ENCODE data around the gene WLS. TPM values are rescaled to one million over a fixed set of nuclear protein-coding genes. Genes with fewer than 3 reads are reported as not detected.

The WLS gene
- 123 and 140 TPM in 2 replicates for total RNA-seq
- long read RNA-seq, transcript WLS-201 (12 exons, 2,748 nt): major isoform, 75 of 153 reads
- long read RNA-seq, partial matches to known transcripts: 12 of 153 reads
- long read RNA-seq, other reads (novel, unspliced or antisense): 65 of 153 reads

- Mint-ChIP-seq H3K27ac (peak within 1 kb of the TSS; percentile 94), H3K9me3 (ENCODE audit: low read depth) (no peaks in the 10 kb centered on the region), H3K4me3 (ENCODE audit: low read depth) (peak within 1 kb of the TSS; percentile 91), H3K36me3 (ENCODE audit: insufficient read depth) (no peaks in the 10 kb centered on the region), H3K4me1 (ENCODE audit: low read depth) (peaks cover 19% of the 10 kb centered on the region), H3K27me3 (peaks cover 10% of the 10 kb centered on the region)
- peak; percentile 33 for TF ChIP-seq CTCF (IDR thresholded peaks at IDR 0.05; ENCODE audit: unreplicated experiment)
- DNase-seq (ENCODE audit: low spot score, unreplicated experiment): peak; percentile 59
These were observed at the start of gene WLS for GRCh38 chr1:68232289-68233148. Gene WLS (minus strand): TSS chr1:68232523. CDS start chr1:68232299, 224 bp downstream.

- no peak for DNase-seq (ENCODE audit: low spot score, unreplicated experiment)
- no peak for TF ChIP-seq CTCF (IDR thresholded peaks at IDR 0.05; ENCODE audit: unreplicated experiment)
- no peaks in the 10 kb centered on the region for H3K9me3 Mint-ChIP-seq (ENCODE audit: low read depth)
- no peak overlapping the region for H3K27ac Mint-ChIP-seq
- no peaks in the 10 kb centered on the region for H3K36me3 Mint-ChIP-seq (ENCODE audit: insufficient read depth)
- H3K27me3 Mint-ChIP-seq: no peaks in the 10 kb centered on the region
- no peak overlapping the region for H3K4me3 Mint-ChIP-seq (ENCODE audit: low read depth)
- peaks cover 1% of the 10 kb centered on the region for H3K4me1 Mint-ChIP-seq (ENCODE audit: low read depth)
These were observed 48.0 kb upstream of the WLS start for GRCh38 chr1:68280286-68280685.

GRCh38 chr1:68279846-68280245 lies 47.5 kb upstream of the WLS start:
- Mint-ChIP-seq H3K4me1 (ENCODE audit: low read depth) (no peaks in the 10 kb centered on the region), H3K36me3 (ENCODE audit: insufficient read depth) (no peaks in the 10 kb centered on the region), H3K4me3 (ENCODE audit: low read depth) (no peak overlapping the region), H3K9me3 (ENCODE audit: low read depth) (no peaks in the 10 kb centered on the region), H3K27ac (no peak overlapping the region), H3K27me3 (no peaks in the 10 kb centered on the region)
- DNase-seq (ENCODE audit: low spot score, unreplicated experiment): no peak
- TF ChIP-seq CTCF (IDR thresholded peaks at IDR 0.05; ENCODE audit: unreplicated experiment): no peak

GRCh38 chr1:68278221-68278620 lies 45.9 kb upstream of the WLS start:
- Mint-ChIP-seq H3K36me3 (ENCODE audit: insufficient read depth) (no peaks in the 10 kb centered on the region), H3K27me3 (no peaks in the 10 kb centered on the region), H3K4me3 (ENCODE audit: low read depth) (no peak overlapping the region)

GRCh38 chr1:68276448-68276847 lies 44.1 kb upstream of the WLS start:
- no peak for TF ChIP-seq CTCF (IDR thresholded peaks at IDR 0.05; ENCODE audit: unreplicated experiment)
- Mint-ChIP-seq H3K27me3 (no peaks in the 10 kb centered on the region), H3K9me3 (ENCODE audit: low read depth) (no peaks in the 10 kb centered on the region), H3K36me3 (ENCODE audit: insufficient read depth) (no peaks in the 10 kb centered on the region), H3K4me1 (ENCODE audit: low read depth) (no peaks in the 10 kb centered on the region), H3K4me3 (ENCODE audit: low read depth) (no peak overlapping the region), H3K27ac (no peak overlapping the region)
- DNase-seq (ENCODE audit: low spot score, unreplicated experiment): no peak

More at GRCh38 chr1:68278221-68278620, 45.9 kb upstream of the WLS start:
- TF ChIP-seq CTCF (IDR thresholded peaks at IDR 0.05; ENCODE audit: unreplicated experiment): no peak
- DNase-seq (ENCODE audit: low spot score, unreplicated experiment): no peak
- no peaks in the 10 kb centered on the region for H3K9me3 Mint-ChIP-seq (ENCODE audit: low read depth)
- H3K4me1 Mint-ChIP-seq (ENCODE audit: low read depth): no peaks in the 10 kb centered on the region
- no peak overlapping the region for H3K27ac Mint-ChIP-seq

Data from progenitor cell of endocrine pancreas (in vitro differentiated cells).